Thyroid gland (tissue), 4 donors: ENCODE results near the gene CIROP. TPM values are rescaled to one million over a fixed set of nuclear protein-coding genes. Genes with fewer than 3 reads are reported as not detected.

ENCODE experiments used
- DNase-seq, 2 donors: peaks; one replicate each; pipeline ENCODE4 v3.0.0-alpha.2; 2019
- H3K27ac ChIP-seq, 3 donors: fragments of 200-600 bp; sonication (generic); 1 replicate in 2 of 3; 2 replicates in 1 of 3; pipeline ENCODE4 v1.5.1; 2016 to 2019; ENCODE audit warnings: mild to moderate bottlenecking in 1 of 3, moderate library complexity in 1 of 3
- H3K27me3 ChIP-seq: fragments of 200-600 bp; sonication (generic); one replicate; pipeline ENCODE4 v1.5.1; 2019
- H3K36me3 ChIP-seq, 2 donors: fragments of 200-600 bp; sonication (generic); one replicate each; pipeline ENCODE4 v1.5.1; 2016 to 2019
- H3K4me1 ChIP-seq, 2 donors: fragments of 200-600 bp; sonication (generic); one replicate each; pipeline ENCODE4 v1.5.1; 2017 to 2019
- H3K4me3 ChIP-seq, 3 donors: fragments of 200-600 bp; sonication (generic); replicated peaks in 1 of 3; 1 replicate in 2 of 3; 2 replicates in 1 of 3; pipeline ENCODE4 v1.5.1; 2016; ENCODE audit warnings: mild to moderate bottlenecking in 1 of 3
- H3K9me3 ChIP-seq: fragments of 200-600 bp; sonication (generic); one replicate; pipeline ENCODE4 v1.5.1; 2017
- CTCF ChIP-seq, 6 experiments: fragments of 200-600 bp in 3 of 6; fragments of 450-650 bp in 3 of 6; sonication (generic) in 3 of 6; IDR thresholded peaks; one replicate each; pipeline ENCODE4 v1.5.1; 2016 to 2019; ENCODE audit warnings: antibody characterized with exemption in 6 of 6, mild to moderate bottlenecking in 2 of 6, inconsistent platforms in 1 of 6, moderate library complexity in 1 of 6
- POLR2A ChIP-seq, 2 donors: fragments of 450-650 bp; IDR thresholded peaks; one replicate each; pipeline ENCODE4 v1.6.1; 2017; ENCODE audit warnings: antibody characterized with exemption in 2 of 2, mild to moderate bottlenecking in 2 of 2, moderate library complexity in 1 of 2
- WGBS, 2 donors: methylation state at CpG; one replicate each; pipeline ENCODE4 v1.1.5; 2017; 5-methylcytosine and 5-hydroxymethylcytosine counted together
- intact Hi-C: fragments of 100-400 bp; cut with DNase I; formaldehyde crosslinking; loops from one replicate; pipeline ENCODE4 v1.15.1; 2023
- total RNA-seq, 4 donors: library from RNA; depleted of rRNA; stranded (reverse); fragments of >200 nt; gene quantifications; one replicate each; pipeline ENCODE4 v1.2.3, GENCODE V29; 2016

Gene CIROP
- total RNA-seq, 4 donors from 2014 or later: 0.11 TPM; not detected in 3

GRCh38 chr14:23130871-23131270 is 26.1 kb upstream of the CIROP start:
- Histone ChIP-seq H3K27ac (no peak overlapping the region), H3K36me3 (peaks cover 0 to 16% of the 10 kb centered on the region in 2 donors), H3K4me3 (no peak overlapping the region), H3K4me1 (no peaks in the 10 kb centered on the region), H3K9me3 (no peaks in the 10 kb centered on the region), H3K27me3 (no peaks in the 10 kb centered on the region)
- TF ChIP-seq POLR2A (IDR thresholded peaks at IDR 0.05) (no peak), CTCF (IDR thresholded peaks at IDR 0.05) (no peak)
- intact Hi-C loops: no loop called here
- DNase-seq: no peak
- WGBS, 2 donors: 74 to 77% methylated on average over 3 of the region's 3 CpGs

- TF ChIP-seq CTCF (IDR thresholded peaks at IDR 0.05) (no peak), POLR2A (IDR thresholded peaks at IDR 0.05) (no peak)
- intact Hi-C loops: loop anchor here (10.0 kb wide), 1 partner anchor 165 kb away; no protein-coding TSS in a partner anchor
- H3K4me3 ChIP-seq: no peak overlapping the region
- no peaks in the 10 kb centered on the region for H3K27me3 ChIP-seq
- H3K27ac ChIP-seq: no peak overlapping the region
- peaks cover 0 to 16% of the 10 kb centered on the region in 2 donors for H3K36me3 ChIP-seq
- no peaks in the 10 kb centered on the region for H3K4me1 ChIP-seq
- DNase-seq: no peak
- H3K9me3 ChIP-seq: no peaks in the 10 kb centered on the region
- WGBS, 2 donors: 86 to 97% methylated on average over 7 of the region's 7 CpGs
These were observed 25.0 kb upstream of the CIROP start for GRCh38 chr14:23129759-23130316.

- Histone ChIP-seq H3K4me1 (no peaks in the 10 kb centered on the region), H3K9me3 (no peaks in the 10 kb centered on the region), H3K27ac (no peak overlapping the region), H3K36me3 (peaks cover 0 to 16% of the 10 kb centered on the region in 2 donors), H3K4me3 (no peak overlapping the region), H3K27me3 (no peaks in the 10 kb centered on the region)
- intact Hi-C loops: loop anchor here (10.0 kb wide), 1 partner anchor 166 kb away; no protein-coding TSS in a partner anchor
- TF ChIP-seq CTCF (IDR thresholded peaks at IDR 0.05) (no peak), POLR2A (IDR thresholded peaks at IDR 0.05) (no peak)
- no peak for DNase-seq
- 90 to 97% methylated on average over 7 of the region's 7 CpGs for WGBS, 2 donors
These were observed 24.4 kb upstream of the CIROP start for GRCh38 chr14:23128969-23129758.

- TF ChIP-seq POLR2A (IDR thresholded peaks at IDR 0.05) (no peak), CTCF (IDR thresholded peaks at IDR 0.05) (no peak)
- no peaks in the 10 kb centered on the region for H3K9me3 ChIP-seq
- 90 to 91% methylated on average over 3 of the region's 3 CpGs for WGBS, 2 donors
- intact Hi-C loops: loop anchor here (10.0 kb wide), 1 partner anchor 167 kb away; no protein-coding TSS in a partner anchor
- H3K27ac ChIP-seq: no peak overlapping the region
- H3K4me3 ChIP-seq: no peak overlapping the region
- peaks cover 0 to 8% of the 10 kb centered on the region in 2 donors for H3K4me1 ChIP-seq
- DNase-seq: no peak
- no peaks in the 10 kb centered on the region for H3K27me3 ChIP-seq
- H3K36me3 ChIP-seq: peaks cover 0 to 16% of the 10 kb centered on the region in 2 donors
These were observed 23.1 kb upstream of the CIROP start for GRCh38 chr14:23127861-23128260.
